HG02642 (cell line): ENCODE results near the gene METTL27.
A peak's percentile ranks its signal among the peaks of the same experiment; 100 is the strongest.
"Not testable (repeated sequence)": the region's sequence is repeated elsewhere in the genome, so short reads cannot be mapped to it uniquely, and the experiment has no call there.

ENCODE experiments used
- ATAC-seq: cut with Tn5 transposase; IDR thresholded peaks from one replicate; pipeline ENCODE4 v1.9.1; 2021; ENCODE audit warnings: mild to moderate bottlenecking; ENCODE audit not compliant: unreplicated experiment, poor library complexity

The METTL27 gene

DNA sequence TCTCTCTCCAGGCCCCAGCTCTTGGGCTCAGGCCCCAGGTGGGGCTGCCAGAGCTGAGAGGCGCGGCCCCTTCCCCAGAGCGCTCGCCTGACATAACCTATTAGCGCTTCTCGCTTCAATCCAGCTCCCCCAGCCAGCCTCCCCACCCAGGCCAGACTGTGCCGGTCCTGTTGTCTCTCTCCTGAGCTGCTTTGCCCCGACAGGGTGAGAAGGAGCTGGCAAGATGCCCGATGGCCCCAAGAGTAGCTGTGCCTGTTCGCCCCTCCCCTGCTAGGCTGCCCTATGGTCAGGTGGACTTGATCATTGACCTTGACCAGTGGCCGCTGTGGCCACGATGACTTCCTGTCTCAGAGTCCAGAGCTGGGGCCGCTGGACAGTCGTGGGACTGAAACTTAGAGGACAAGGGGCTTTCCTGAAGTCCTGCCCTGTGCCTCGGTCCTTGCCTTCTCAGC, 27.8 kb upstream of the METTL27 start:
- ATAC-seq, result no peak

GRCh38 chr7:73869011-73869798, 26.9 kb upstream of the METTL27 start:
- no peak for ATAC-seq

- ATAC-seq, result no peak
Observed at GRCh38 chr7:73866446-73866767, 24.1 kb upstream of the METTL27 start.

DNA sequence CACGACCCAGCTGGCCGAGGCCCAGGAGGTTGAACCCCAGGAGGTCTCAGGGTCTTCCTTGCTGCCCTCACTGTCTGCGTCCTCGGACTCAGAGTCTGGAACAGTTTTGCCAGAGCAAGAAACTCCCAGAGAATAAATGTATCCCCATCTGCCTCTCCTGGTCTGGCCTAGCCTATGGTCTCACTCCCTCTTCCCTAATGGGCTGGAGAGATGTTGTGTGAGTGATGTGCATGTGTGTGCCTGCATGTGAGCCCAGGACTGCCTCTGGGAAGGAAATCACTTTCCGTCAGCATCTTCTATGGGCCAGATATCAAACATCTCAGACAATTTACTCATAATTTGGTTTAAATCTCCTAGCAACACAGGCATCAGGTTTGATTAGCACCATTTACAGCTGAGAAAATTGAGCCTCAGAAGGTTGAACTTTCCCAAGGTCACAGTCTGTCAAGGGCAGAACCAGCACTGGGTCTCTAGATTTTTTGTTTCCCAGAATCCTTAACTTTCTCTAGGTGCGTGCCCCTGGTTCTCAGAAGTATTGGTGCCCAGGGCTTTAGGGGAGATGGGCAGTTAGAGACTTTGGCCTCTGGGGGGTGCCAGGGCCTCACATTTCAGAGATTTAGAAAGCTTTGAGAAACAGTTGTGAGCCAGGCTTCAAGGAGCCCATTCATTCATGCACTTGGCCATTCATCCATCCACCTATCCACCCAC, 23.6 kb upstream of the METTL27 start:
- no peak for ATAC-seq

DNA sequence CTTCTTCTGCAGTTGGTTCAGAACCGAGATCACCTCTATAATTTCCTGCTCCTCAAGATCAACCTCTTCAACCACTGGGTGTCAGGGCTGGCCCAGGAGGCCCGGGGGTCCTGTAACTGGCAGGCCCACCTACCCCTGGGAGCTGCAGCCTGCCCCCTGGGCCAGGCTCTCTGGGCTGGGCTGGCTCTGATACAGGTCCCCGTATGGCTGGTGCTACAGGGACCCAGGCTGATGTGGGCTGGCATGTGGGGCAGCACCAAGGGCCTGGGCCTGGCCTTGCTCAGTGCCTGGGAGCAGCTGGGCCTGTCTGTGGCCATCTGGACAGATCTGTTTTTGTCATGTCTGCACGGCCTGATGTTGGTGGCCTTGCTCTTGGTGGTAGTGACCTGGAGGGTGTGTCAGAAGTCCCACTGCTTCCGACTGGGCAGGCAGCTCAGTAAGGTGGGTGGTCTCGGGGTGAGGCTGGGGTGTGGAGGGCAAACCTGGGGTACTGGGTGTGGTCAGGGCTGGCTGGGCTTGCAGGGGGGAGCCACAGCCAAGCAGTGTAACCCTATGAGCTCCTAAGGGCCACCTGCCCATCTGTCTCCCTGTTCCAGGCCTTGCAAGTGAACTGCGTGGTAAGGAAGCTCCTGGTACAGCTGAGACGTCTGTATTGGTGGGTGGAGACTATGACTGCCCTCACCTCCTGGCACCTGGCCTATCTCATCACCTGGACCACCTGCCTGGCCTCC, 22.8 kb upstream of the METTL27 start:
- ATAC-seq, result no peak

- no peak for ATAC-seq
Observed at GRCh38 chr7:73861305-73861704, 19.0 kb upstream of the METTL27 start.

DNA sequence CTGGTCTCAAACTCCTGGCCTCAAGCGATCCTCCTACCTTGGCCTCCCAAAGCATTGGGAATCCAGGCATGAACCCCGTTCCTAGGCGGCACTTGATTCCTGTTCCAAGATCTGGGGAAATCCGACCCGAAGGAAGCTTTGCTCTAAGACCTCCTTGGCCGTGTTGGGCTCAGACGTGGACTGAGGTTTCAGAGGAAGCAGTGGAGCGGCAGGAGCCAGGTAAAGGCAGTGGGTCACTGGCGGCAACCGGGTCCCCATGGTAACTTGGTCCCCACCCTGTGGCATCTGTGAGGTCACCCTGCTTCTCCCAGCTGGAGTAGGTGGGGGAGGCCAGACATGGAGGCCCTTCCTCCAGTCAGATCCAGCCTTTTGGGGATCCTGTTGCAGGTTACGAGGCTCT, 18.5 kb upstream of the METTL27 start, which contains the start of gene TMEM270:
Gene TMEM270 (plus strand): TSS at position 301 of the 400 bp plus-strand sequence. CDS start 36 bp downstream, at position 337.
- ATAC-seq, result no peak

DNA sequence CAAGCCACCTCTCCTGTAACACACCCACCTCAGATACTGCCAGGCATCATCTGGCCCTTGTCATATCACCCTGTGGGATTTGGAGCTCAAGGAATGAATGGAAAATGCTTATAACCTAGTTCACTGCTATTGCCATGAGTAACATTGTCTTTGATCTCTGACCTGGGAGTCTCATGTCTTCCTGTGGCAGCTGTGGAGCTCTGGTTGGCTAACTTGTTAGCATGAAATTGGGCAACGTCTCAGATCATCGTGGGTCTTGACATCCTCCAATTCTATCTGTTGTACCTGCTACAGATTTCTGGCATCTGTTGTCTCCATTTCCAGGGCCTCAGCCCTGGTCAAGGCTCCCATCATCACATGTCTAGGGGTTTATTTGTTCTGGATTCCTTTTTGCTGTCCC, 16.5 kb upstream of the METTL27 start:
- no peak for ATAC-seq

GRCh38 chr7:73856941-73857340, 14.6 kb upstream of the METTL27 start:
- ATAC-seq, result no peak

DNA sequence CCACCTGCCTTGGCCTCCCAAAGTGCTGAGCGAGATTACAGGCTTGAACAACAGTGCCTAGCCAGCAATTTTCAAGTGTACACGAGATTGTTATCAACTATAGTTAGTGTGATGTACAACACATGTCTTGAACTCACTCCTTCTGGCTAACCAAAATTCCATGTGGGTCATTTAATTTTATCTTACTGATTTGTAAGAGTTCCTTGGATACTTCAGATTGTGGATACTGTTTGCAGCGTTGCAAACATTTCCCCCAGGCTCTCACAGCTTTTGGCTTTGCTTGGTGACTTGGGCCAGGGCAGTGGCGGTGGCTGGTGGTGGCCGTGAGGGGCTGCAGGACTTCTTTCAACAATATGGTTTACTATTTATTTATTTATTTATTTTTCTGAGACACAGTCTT, 10.2 kb upstream of the METTL27 start:
- ATAC-seq, result no peak

DNA sequence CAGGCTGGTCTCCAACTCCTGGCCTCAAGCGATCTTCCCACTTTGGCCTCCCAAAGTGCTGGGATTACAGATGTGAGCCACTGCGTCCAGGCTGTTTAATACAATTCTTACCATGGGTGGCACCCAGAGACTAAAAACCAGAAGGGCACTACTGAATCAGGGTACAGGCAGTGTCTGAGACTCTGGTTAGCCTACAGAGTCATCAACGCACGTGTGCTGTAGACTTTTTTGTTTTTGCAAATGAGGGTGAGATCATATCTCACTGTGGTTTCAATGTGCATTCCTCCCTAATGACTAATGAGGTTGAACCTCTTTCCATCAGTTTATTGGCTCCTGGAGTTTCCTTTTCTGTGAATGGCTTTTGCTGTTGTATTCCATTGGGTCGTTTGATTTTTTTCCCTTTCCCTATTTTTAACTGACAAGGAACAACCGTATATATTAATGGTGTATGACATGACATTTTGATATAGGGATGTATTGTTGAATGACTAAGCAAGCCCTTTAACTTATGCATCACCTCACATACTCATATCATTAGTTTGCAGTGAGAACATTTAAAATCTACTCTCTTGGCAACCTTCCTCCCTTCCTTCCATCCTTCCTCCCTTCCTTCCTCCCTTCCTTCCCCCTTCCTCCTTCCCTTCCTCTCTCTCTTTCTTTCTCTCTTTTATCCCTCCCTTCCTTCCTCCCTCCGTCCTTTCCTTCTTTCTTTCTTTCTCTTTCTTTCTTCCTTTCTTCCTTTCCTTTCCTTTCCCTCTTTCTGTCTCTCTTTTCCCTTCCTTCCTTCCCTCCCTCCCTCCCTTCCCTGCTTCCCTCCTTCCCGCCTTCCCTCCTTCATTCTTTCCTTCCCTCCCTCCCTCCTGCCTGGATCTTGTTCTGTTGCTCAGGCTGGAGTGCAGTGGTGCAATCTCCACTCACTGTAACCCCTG, 9.4 kb upstream of the METTL27 start:
- peak; percentile 54 for ATAC-seq

DNA sequence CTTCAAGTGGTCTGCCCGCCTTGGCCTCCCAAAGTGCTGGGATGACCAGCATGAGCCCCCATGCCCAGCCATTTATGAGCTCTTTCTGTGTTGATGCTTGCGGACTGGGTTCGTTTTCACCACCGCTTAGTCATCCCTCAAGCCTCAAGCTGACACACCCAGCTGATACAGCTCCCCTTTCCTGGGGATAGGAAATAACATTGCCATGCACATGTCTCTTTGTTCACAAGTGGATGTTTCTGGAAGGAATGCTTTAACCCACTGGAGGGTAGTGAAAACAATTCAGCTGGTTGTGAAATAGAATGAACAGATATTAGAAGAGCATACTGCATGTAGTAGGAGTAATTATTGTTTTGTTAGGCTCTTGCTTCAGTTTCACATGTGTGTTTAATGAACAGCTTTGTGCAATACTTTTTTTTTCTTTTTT, 8.5 kb upstream of the METTL27 start:
- ATAC-seq, result no peak

- ATAC-seq, result no peak
Observed at GRCh38 chr7:73847941-73848723, 5.8 kb upstream of the METTL27 start.

DNA sequence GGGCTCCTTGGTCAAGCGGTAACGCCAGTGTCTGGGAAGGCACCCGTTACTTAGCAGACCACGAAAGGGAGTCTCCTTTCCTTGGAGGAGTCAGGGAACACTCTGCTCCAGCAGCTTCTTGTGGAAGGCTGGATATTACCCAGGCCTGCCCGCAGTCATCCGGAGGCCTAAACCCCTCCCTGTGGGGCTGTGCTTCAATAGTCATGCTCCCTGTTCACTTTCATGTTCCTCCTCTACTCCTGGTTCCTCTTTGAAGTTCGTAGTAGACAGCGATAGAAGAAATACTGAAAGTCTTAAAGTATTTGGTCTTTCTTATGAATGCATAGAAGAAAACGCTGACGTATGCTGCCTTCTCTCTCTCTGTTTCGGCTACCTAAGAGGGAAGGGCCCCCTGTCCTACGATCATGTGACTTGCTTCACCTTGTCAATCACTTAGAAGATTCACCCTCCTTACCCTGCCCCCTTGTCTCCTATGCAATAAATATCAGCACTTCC, 3.4 kb upstream of the METTL27 start:
- ATAC-seq, result not testable (repeated sequence)

DNA sequence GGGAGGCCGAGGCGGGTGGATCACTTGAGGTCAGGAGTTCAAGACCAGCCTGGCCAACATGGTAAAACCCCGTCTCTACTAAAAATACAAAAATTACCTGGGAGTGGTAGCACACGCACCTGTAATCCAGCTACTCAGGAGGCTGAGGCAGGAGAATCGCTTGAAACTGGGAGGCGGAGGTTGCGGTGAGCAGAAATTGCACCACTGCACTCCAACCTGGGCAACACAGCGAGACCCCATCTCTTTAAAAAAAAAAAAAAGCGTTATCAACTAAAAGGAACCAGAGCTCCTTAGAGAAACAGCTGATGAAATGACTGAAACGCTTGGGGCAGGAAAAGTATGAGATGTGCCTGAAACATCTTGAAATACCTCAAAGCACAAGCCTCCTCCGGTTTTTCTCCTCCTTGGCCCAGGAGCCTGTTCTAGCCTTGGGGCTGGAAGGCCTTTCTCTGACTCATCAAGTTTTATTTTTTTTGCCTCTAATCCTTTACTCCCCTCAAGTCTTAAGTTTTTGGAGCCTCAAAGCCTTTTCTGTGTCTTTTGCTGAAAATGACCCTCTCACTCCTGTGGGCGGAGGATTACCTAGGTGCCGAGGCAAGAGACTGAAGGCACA, 2.6 kb upstream of the METTL27 start:
- no peak for ATAC-seq

GRCh38 chr7:73844131-73844547, 1.8 kb upstream of the METTL27 start:
- no peak for ATAC-seq

GRCh38 chr7:73841689-73842066, 638 bp downstream of the METTL27 start:
- ATAC-seq, result no peak

DNA sequence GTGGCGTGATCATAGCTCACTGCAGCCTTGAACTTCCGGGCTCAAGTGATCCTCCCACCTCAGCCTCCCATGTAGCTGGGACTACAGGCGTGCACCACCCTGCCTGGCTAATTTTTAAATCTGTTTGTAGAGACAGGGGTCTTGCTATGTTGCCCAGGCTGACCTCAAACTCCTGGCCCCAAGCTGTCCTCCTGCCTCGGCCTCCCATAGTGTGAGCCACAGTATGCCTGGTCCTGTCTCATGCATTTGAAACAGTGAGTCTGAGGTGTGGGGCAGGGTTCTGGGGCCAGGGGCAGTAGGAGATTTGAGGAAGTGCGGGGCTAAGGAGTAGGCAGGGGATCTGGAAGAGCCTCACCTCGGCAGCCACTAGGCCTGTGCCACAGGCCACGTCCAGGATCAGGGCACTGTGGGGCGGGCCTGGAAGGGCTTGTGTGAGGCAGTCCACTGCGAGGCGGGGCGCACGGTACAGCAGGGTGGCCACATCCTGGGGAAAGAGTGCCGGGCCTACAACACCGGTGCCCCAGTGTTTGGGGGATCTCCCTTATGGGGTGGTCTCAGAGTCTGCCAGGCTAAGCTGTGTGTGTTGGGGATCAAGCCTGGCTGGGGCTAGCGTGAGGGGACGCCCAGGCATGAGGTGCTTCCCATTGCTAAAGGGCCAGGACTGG, 1.5 kb downstream of the METTL27 start:
- no peak for ATAC-seq
